LNCAP (cell line): Measurements from ENCODE around the gene INS.

Source experiments
- CTCF ChIP-seq: fragments of 450-650 bp; IDR thresholded peaks from 2 replicates; pipeline ENCODE4 v1.5.1; 2017; ENCODE audit warnings: mild to moderate bottlenecking

Gene INS

GRCh38 chr11:2201542-2201941, 40.5 kb upstream of the INS start:
- TF ChIP-seq CTCF: no peak

GRCh38 chr11:2200957-2201519, 40.0 kb upstream of the INS start:
- TF ChIP-seq CTCF: no peak

- TF ChIP-seq CTCF: no peak
Observed at GRCh38 chr11:2200536-2200935, 39.5 kb upstream of the INS start.

GRCh38 chr11:2199466-2200341, 38.7 kb upstream of the INS start:
- no peak for TF ChIP-seq CTCF

- no peak for TF ChIP-seq CTCF
Observed at GRCh38 chr11:2198621-2199365, 37.8 kb upstream of the INS start.

- no peak for TF ChIP-seq CTCF
Observed at GRCh38 chr11:2197771-2198520, 36.9 kb upstream of the INS start.
